ENCODE results near the gene SOCS1. TPM values are rescaled to one million over a fixed set of nuclear protein-coding genes. Genes with fewer than 3 reads are reported as not detected.

Gene SOCS1
- total and polyA plus RNA-seq, 9 of the 15 experiments (the other 6 are each of a cell fraction or from before 2014, with no cell fraction given) = 0.04 to 7.5 (median 2.3) TPM

- TF ChIP-seq JUNB (CRISPR knock-in tag; conservative IDR thresholded peaks at IDR 0.05) (no peak), TFAM (CRISPR knock-in tag; conservative IDR thresholded peaks at IDR 0.05) (no peak), KLF6 (CRISPR knock-in tag; IDR thresholded peaks at IDR 0.05; ENCODE audit: borderline replicate concordance) (peak; percentile 70; the same call in 1 of the 2 replicates), RBM22 (IDR thresholded peaks at IDR 0.05; ENCODE audit: low read depth, low read length, poor library complexity, severe bottlenecking) (peak; percentile 40), BCOR (IDR thresholded peaks at IDR 0.05) (peak; percentile 56; the same call in 1 of the 2 replicates), SMAD1 (IDR thresholded peaks at IDR 0.05; ENCODE audit: low read depth, low read length, partially characterized antibody) (no peak), CTCFL (IDR thresholded peaks at IDR 0.05; ENCODE audit: borderline replicate concordance, insufficient read depth, low read depth, low read length, poor library complexity, severe bottlenecking) (peak; percentile 45), MYC (IDR thresholded peaks at IDR 0.05; ENCODE audit: low read depth, low read length) (peak; percentile 29), MYC (CRISPR knock-in tag; IDR thresholded peaks at IDR 0.05; ENCODE audit: borderline replicate concordance, low read depth) (0 out of 2 replicates have a peak, but pooled peaks have one; percentile 48), ESRRB (CRISPR knock-in tag; IDR thresholded peaks at IDR 0.05; ENCODE audit: borderline replicate concordance) (no peak), L3MBTL2 (IDR thresholded peaks at IDR 0.05) (peak; percentile 59), MEF2D (tag; conservative IDR thresholded peaks at IDR 0.05; ENCODE audit: low read depth) (no peak), SMAD4 (CRISPR knock-in tag; conservative IDR thresholded peaks at IDR 0.05) (peak; percentile 80), POLR2AphosphoS5 (IDR thresholded peaks at IDR 0.05; ENCODE audit: control insufficient read depth, insufficient read depth, low read depth, low read length) (peak; percentile 77; the same call in 1 of the 2 replicates)
- TF ChIP-seq, protein P1, sequence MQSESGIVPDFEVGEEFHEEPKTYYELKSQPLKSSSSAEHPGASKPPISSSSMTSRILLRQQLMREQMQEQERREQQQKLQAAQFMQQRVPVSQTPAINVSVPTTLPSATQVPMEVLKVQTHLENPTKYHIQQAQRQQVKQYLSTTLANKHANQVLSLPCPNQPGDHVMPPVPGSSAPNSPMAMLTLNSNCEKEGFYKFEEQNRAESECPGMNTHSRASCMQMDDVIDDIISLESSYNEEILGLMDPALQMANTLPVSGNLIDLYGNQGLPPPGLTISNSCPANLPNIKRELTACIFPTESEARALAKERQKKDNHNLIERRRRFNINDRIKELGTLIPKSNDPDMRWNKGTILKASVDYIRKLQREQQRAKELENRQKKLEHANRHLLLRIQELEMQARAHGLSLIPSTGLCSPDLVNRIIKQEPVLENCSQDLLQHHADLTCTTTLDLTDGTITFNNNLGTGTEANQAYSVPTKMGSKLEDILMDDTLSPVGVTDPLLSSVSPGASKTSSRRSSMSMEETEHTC (IDR thresholded peaks at IDR 0.05) = no peak
- TF ChIP-seq, protein P2, sequence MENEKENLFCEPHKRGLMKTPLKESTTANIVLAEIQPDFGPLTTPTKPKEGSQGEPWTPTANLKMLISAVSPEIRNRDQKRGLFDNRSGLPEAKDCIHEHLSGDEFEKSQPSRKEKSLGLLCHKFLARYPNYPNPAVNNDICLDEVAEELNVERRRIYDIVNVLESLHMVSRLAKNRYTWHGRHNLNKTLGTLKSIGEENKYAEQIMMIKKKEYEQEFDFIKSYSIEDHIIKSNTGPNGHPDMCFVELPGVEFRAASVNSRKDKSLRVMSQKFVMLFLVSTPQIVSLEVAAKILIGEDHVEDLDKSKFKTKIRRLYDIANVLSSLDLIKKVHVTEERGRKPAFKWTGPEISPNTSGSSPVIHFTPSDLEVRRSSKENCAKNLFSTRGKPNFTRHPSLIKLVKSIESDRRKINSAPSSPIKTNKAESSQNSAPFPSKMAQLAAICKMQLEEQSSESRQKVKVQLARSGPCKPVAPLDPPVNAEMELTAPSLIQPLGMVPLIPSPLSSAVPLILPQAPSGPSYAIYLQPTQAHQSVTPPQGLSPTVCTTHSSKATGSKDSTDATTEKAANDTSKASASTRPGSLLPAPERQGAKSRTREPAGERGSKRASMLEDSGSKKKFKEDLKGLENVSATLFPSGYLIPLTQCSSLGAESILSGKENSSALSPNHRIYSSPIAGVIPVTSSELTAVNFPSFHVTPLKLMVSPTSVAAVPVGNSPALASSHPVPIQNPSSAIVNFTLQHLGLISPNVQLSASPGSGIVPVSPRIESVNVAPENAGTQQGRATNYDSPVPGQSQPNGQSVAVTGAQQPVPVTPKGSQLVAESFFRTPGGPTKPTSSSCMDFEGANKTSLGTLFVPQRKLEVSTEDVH (IDR thresholded peaks at IDR 0.05; ENCODE audit: low read depth, partially characterized antibody) = no peak
Measured at GRCh38 chr16:11255737-11256660, at the start of gene SOCS1 (continued).

All from K562 (cell line).